Embryonic facial prominence (tissue), 1 donor: ENCODE data around the gene ADAMTS2.

Source experiments
- DNase-seq: peaks from one replicate; pipeline ENCODE4 v3.0.0-alpha.2; 2016; ENCODE audit errors: extremely low spot score

Gene ADAMTS2

DNA sequence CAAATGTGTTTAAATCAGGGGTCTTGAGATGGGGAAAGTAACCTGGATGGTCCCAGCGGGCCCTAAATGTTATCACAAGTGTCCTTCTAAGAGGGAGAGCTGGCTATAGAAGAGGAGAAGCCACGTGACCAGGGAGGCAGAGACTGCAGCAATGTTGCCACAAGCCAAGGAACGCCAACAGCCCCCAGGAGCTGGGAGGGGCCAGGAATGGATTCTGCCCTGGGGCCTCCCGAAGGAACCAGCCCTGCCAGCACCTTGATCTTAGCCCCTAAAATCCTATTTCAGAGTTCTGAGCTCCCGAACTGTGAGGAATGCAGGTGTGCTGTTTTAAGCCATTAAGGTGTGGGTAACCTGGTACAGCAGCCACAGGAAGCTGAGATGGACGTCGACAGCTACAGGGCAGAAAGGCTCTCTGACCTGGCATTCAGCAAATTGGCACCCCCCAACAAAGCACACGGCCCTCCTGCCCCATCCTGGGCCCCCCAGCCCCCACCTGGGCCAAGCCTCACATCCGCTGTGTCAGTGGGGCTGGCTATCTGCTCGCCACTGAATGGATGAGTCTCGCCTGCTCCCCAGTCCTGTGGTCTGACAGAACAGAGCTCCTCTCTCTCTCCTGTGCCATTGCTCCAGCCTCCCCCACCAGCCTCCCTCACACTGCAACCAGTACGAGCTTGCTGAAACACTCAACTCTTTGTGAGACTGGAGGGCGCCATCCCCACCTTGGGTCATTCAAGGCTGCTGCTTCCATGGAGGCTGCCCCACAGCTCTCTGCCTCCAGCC, 78.8 kb downstream of the ADAMTS2 start:
- DNase-seq, result no peak

DNA sequence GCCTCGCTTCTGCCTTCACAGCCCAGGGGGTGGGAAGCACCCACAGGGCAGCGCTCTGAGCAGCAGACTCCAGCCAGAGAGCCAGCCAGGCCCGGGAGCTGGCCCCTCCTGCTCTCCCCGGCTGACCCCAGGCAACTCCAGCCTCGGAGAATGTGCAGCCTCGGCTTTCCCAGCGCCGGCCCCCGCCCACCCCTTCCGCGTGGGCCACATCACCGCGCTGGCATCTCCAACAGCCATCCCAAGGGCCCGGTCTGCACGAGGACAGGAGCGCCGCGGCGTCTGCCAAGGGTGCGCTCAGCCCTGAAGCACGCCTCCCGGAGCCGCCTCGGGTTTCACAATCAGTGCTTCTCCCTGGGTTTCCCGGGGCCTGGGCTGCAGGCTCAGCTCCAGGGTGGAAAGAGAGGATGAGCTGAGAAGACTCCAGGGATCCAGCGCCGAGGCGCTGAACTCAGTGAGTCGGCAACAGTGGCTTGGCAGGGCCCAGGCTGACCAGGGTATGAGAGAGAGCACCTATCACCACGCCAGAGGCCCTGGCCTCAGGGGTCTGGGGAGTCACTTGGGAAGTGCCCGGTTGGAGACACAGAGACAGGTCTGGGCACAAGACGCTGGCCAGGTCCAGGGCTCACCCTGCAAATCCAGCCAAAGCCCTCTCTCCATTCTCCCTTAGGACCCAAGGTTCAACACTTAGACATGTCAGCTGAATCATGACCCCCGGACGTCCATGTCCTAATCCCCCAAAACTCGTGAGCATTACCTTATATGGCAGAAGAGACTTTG, 79.6 kb downstream of the ADAMTS2 start:
- DNase-seq, result peak; percentile 67

DNA sequence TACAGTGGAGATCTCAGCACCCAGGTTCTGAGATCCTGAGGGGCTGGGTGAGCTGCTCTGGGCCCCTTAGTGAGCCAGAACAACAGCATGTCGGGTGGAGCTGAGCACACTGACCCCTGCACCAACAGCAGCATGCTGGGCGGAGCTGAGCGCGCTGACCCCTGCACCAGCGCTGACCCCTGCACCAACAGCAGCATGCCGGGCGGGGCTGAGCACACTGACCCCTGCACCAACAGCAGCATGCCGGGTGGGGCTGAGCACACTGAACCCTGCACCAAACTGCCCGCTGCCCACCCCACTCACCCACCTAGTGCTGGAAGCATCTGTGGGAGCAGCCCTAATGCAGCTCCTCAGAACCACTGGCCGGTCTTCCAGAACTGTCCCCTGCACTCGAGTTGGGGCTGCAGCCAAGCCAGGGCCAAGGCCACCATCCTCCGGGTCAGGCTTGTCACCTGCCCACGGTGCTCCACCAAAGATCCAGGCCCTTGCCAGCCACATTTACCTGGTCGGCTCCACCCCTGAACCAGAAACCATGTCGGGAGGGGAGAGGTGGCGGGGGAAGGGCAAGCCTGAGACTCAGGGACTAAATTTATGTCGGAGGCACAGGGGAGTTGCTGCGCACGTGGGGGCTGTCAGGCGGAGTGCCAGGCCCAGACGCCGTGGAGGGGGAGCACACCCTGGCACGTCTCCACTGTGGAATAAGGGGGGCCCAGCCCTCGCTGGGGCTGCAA, 80.3 kb downstream of the ADAMTS2 start:
- no peak for DNase-seq

DNA sequence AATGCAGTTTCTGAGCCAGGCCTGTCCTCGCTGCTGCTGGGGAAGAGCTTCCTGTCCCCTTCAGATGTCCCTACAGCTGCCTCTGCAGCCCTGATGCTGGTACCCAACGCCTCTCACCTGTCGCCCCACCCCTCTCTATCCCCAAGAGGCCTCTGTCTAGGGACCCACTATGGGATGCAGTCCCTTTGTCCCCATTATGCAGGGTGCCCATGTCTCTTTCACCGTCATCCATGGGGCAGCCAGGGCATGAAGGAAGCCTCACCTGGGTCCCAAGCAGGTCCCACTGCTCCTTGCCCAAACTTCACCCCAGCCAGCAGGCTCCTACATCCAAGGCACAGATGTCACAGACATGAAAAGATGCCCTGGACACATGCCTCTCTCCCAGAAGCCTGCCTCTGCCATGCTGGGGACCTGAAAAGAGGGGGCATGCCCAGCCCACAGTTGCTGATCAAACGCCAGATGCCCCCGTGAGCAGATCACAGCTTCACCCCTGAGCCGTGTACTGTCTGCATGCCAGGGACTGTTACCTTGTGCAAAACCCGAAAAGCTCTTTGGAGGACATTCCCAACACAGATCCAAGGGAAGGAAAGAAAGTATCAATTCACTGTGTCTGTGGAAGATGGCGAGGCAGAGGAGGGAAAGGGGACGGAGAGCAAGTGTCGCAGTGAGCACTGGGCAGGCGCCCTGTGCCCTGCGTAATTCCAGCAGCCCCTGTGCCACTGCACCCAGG, 81.0 kb downstream of the ADAMTS2 start:
- no peak for DNase-seq

DNA sequence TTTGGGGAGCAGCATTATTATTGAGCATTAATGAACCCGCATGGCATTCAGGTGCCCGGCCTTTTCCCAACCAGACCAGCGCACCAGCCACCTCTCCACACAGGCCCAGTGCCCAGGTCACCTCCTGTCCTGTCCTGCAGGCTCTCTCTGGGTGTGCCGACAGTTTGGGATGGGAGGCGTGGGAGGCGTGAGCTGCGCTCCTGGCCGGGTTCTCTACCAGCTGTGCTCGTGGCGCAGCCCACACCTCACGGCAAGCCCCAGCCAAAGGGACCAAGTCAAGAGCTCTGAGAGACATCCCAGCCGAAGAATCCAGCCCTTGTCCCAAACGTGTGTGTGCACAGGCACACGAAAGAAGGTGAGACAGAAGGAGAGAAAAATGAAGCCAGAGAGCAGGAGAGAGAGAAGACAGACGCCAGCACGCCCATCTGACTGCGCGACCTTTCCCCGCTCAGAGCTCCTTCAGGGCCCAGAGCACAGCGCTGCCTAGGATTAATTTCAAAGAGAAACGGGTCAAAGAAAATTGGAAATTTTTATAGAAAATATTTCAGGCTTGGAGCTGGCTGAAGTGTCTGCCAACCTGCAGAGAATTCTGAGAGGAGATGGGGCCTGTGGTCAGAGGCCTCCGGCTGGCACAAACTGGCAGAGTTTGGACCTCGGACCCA, 81.7 kb downstream of the ADAMTS2 start:
- DNase-seq, result no peak

DNA sequence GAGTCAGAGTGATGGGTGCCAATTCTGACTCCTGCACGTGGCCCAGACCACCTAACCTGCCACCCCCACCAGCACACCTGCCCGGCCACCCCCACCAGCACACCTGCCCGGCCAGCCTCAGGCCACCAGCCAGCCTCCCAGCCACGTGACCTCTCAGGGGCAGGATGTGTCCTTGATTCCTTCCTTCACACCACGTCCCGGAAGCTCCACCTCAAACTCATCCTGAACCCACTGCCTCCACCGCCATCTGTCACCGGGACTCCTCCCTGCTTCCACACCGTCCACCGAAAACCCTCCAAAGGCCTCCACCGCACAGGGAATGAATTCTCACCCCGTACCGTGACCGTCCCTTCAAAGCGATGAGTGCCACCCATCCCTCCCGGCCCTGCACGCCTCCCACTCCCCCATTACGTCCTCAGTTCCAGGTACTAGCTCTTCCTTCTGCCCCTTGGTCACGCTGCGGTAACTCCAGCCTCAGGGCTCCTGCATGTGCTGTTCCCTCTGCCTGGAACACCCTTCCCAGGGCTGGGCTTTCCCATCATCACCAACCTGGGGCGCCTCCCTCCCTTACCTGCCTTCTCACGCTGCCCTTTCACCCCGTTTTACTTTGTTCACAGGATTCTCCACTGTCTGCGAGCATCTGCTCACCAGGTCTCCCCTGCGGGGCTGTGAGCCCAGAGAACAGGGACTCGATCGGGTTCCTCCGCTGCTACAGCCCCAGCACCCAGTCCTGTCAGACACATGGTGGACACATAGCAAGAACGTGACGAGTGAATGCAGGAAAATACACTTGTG, 82.9 kb downstream of the ADAMTS2 start:
- DNase-seq, result no peak

DNA sequence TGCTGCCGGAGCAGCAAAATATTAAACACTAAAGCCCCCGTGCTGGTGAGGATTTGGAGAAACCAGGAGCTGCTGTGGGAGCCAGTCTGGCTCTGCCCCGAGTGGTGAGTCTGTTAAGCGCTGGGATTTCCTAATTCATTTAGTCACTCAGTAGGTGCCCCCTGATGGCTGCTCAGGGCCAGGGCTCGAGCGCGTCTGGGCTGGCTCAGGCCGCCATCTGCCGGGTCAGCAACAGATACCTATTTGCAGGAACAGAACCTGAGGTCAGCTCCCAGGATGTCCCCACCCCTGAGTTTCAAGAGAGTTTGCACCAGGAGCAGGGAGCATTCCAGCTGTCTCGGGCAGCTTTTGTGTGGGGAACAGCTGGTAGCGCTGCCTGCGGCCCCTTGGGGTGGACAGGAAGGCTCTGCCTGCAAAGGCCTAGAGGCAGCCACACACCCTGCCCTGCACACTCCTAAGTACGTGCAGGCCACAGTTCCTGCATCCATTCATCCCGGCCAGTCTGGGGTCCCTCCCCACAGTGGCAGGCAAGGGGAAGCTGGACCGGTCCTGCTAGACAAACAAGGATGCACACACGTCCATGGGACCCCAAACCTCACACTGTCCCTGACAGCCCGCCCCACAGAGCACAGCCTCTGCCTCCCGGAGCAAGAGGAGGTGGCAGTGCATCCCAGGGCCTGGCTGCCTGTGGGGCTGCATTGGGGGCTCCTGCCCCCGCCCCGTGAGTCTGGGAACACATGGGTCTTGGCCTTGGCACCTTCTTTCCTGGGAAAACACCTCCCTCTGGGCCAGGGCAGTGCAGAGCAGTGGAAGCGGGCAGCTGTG, 83.7 kb downstream of the ADAMTS2 start:
- no peak for DNase-seq

DNA sequence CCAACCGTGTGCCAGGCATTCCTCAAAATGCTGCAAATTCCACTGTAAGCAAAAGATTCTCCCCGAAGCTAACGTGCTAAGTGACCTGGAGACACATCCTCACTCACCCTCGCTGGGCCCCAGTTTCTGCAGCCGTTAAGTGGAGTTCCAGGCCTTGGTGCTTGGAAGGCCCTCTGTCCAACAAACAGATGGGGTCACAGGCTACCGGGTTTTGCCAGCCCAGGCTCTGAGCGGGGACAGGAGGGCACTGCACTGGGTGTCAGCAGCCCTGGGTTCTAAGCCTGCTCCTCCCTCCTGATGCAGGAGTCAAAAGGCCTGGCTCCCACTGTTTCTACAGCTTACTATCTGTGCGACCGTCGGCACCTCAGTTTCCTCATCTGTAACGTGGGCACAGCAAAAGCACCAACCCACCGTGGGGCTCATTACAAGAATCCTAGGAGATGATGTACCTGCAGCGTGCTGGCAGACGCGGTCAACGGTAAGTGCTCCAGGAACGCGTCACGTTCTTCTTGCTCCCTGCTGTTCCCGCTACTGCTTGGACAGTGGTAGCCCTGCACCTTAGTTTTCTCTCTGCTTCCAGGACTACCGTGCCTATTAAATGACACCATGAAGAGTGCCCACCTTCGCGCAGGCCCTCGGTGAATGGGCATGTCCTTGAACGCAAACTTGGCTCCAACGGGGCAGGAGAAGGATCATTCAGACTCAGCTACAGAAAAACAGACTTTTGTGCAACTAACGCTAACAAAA, 84.8 kb downstream of the ADAMTS2 start:
- DNase-seq, result no peak

DNA sequence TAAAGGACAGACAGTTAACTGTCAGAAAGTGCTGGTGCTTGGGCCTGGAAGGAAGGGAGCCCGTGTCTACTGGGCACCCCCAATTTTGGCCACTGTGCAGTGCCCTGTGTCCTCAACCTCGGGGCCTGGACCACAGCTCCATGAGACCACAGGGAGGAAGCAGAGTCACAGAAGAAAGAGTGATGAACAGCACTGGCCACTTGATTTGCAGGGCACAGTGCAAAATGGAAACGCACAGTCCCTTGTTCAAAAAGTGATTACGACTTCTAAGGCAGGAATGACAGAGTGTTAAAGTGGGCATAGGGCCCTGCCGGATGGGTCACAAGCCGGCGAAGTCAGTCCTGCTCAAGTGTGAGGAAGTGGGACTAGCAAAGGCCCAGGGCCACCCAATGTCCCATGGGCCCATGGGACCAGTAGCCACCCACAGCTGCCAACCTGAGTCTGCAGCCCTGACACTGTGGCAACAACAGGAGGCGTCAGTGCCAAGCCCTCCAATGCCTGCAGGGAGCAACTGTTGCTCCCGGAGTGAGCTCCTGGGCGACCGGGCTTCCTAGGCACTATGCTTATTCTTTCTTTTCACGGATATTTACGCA, 85.4 kb downstream of the ADAMTS2 start:
- DNase-seq, result no peak

DNA sequence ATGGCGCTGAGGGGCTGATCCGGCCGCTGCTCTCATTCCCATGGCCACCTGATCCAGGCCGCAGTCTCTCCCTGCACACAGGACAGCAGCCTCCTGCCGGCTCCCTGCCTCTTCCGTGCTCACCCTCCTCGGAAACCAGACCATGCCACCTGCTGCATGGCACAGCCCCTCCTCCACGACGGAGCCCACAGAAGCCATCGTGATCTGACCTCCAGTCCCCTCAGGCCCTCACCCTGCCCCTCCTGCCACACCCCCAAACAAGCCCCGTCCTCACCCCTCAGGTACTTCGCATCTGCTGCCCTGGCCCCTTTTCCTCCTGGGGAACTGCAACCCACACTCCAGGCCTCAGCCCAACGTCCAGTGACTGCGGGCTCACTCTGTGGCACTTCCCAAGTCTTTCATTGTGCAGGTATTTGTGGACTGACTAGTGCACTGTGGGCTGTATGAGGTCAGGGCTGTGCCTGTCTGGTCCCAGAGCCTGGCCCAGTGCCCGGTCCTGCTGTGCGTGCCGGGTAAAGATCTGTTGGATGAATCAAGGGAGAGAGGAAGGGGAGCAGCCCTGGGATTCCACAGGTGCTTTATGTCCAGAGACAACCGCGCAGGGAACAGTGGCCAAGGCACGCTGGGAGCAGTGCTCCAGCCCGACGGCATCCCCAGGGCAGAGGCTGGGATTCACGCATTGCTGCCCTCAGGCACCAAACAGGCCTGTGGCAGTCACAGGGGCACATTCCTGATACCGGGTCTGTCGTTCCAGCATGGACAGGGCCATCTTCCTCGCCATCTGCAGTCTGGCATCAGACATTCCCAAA, 86.1 kb downstream of the ADAMTS2 start:
- no peak for DNase-seq

DNA sequence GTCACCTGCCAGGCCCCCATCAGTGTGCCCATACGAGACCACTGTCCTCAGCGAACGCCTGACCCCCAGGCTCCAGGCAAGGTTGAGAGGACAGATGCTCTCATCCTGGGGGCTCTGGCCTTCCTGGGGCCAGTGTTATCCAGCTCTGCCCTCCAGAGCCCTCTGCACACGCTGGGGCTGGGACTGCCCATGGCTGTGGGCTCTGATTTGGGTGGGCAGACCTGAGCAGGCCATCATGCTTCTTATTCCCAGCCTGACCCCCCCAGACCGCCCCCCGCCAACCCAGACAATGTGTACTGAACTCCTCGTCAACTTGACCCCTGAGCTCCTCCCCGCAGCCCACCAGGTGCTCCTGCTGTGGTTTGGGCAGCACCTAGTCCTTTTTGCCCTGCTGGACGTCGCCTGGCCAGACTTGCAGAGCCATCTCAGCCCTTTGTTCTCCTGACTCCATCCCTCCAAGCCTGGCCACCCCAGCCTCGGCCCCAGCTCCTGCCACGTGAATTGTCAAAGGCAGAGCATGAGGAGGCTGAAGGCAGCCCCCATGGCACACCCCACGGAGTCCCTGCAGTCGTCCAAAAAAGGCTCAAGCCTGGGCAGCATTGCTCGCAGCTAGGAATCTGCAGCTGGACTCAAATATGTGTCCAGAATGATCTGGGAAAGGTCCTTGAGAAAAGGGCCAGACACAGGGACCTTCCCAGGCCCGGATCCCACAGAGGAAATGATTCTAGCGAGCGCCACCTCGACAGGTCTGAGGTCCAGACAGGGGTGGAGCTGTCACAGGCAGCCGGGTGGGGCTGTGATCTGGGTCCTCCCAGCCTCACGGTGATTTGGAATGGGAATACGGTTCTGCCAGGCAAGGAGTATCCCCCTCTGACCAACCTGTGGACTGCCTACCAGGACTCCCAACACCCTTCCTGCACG, 87.0 kb downstream of the ADAMTS2 start:
- no peak for DNase-seq

DNA sequence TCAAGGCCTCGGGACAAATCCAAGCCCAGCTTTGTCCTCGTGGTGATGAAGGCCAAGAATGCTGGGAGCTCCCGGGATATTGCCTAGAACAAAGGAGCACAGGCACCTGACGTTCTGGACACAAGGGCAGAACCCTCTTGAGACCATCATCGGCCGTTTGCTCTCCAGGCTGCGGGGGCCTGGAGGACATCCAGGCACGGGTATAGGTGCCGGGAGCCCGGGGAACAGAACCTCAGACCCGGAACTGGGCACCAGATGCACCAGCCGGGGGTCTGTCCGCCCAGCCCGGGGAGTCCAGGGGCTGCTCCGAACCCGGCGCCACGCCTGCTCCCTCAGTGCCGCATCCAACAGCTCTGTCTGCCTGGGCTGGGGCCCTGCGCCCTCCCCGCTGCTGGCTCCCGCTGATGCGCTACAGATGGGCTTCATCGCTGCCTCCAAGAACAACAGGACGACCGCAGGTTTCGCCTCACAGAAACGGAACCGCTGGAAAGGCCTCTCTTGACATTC, 88.0 kb downstream of the ADAMTS2 start:
- no peak for DNase-seq

DNA sequence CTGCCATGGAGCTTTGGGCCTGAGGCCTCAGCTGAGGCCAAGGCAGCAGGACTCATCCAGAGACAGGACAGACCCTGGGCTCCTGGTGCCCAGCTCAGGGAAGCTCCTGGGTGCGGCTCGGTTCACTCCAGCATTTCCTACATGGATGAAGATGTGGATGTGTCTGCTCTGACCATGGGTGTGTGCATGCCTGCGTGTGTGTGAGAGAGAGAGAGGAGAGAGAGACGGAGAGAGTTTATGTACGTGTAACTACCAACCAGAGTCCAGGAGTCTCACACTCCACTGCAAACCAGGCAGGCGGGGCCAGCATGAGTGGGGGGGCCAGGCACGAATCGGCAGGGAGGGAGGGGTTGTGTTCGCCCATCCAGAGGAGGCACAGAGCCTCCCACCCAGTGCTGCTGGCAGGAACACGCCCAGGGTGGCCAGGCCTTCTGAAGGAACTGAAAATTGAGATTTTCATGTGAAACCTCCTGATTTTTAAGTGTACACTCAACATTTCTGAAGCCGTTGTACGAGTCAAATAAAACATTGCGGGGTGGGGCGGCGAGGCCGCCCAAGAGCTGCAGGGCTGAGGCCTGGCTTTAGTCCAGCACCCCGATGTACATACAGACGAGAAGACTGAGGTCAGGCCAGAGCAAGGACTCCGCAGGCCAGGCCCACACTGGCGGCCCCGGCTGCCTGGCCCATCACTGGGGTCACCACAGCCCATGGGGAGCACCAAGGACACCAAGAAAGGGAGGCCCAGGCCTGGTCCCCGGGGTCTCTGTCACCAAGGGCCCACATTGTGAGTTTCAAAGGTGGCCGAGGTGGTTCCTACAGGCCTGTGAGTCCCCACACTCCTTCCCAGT, 88.7 kb downstream of the ADAMTS2 start:
- no peak for DNase-seq

DNA sequence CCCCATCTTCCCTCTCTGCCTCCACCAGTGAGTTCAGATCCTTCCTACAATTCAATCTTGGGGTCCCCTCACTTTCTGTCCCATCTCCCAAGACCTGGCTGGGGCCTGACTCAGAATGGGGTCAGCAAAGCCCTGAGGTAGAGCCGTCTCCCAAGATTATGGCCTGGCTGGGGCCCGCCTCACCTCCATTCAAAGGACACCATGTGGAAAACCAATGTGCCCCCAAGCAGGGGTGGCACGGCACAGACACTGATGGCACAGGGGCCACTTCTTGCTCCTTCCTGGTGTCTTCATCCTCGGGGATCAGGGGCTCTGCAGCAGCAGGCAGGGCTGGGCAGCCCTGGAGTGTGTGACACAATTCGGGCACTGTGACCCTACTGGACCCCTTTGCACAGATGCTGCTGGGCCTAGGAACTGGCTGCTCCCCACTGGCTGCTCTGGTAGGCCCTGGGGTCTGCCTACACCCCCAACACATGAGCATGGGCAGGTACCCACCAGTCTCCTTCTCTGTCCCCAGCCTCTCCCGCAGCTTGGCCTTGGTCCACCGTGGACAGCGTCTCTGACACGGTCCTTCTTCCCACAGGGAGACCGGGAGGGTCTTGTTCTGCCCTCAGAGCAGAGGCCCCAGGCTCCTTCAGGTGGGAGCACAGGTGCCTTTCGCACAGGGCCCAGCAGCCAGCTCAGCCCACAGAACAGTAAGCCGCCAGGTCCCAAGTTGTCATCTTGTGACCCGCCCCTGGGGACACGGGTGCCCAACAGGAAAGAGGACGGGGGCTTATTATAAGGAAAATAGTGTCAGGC, 89.5 kb downstream of the ADAMTS2 start:
- DNase-seq, result no peak
